IMR-90 (cell line): ENCODE measurements around the gene OR4M1.
"Not testable (repeated sequence)": the region's sequence is repeated elsewhere in the genome, so short reads cannot be mapped to it uniquely, and the experiment has no call there.

Source experiments
- CEBPB ChIP-seq: IDR thresholded peaks from 2 replicates; pipeline ENCODE4 v1.6.1; 2012; ENCODE audit warnings: low read depth, low read length, improper control_type of control experiment
- CTCF ChIP-seq: conservative IDR thresholded peaks from 2 replicates; pipeline ENCODE4 v1.5.1; 2012; ENCODE audit warnings: mild to moderate bottlenecking, low read depth, low read length, improper control_type of control experiment
- MXI1 ChIP-seq: IDR thresholded peaks from 2 replicates; pipeline ENCODE4 v1.6.1; 2012; ENCODE audit warnings: low read depth, mild to moderate bottlenecking, low read length, moderate library complexity, borderline replicate concordance
- POLR2A ChIP-seq: IDR thresholded peaks from 2 replicates; pipeline ENCODE4 v1.6.1; 2012; ENCODE audit warnings: mild to moderate bottlenecking, low read depth, low read length
- RAD21 ChIP-seq: IDR thresholded peaks from 2 replicates; pipeline ENCODE4 v1.6.1; 2012; ENCODE audit warnings: low read length, improper control_type of control experiment
- RCOR1 ChIP-seq: IDR thresholded peaks from 2 replicates; pipeline ENCODE4 v1.6.1; 2012; ENCODE audit warnings: mild to moderate bottlenecking, low read length, improper control_type of control experiment; ENCODE audit not compliant: insufficient replicate concordance
- RFX5 ChIP-seq: IDR thresholded peaks from 2 replicates; pipeline ENCODE4 v1.8.0; 2012; ENCODE audit warnings: low read depth, mild to moderate bottlenecking, low read length, moderate library complexity
- SMC3 ChIP-seq: fragments of 150-350 bp; IDR thresholded peaks from 2 replicates; pipeline ENCODE4 v1.6.1; 2016; ENCODE audit warnings: low read depth, mild to moderate bottlenecking, antibody characterized with exemption, low read length, moderate library complexity
- USF2 ChIP-seq: fragments of 150-350 bp; IDR thresholded peaks from 2 replicates; pipeline ENCODE4 v1.6.1; 2017; ENCODE audit warnings: mild to moderate bottlenecking, antibody characterized with exemption, low read length, low read depth

GRCh38 chr14:19733893-19734292 is 39.4 kb upstream of the OR4M1 start:
- not testable (repeated sequence) for TF ChIP-seq CTCF, RAD21, MXI1, POLR2A, USF2, RFX5, CEBPB, RCOR1, SMC3
